ENCODE measurements around the gene PRKCZ. TPM values are rescaled to one million over a fixed set of nuclear protein-coding genes. Genes with fewer than 3 reads are reported as not detected.

Gene PRKCZ
- total and polyA plus RNA-seq, 9 of the 15 experiments (the other 6 are each of a cell fraction or from before 2014, with no cell fraction given), result 0.07 to 3.1 (median 1.3) TPM

GRCh38 chr1:2019571-2020309 is 30.5 kb upstream of the PRKCZ start:
- CTCF ChIA-PET (ENCODE audit: low intra/inter-chr PET ratio), result no interaction called here
- ATAC-seq, result no peak
- H3K4me3 ChIP-seq, result no peak overlapping the region
- TF ChIP-seq ZNF146 (CRISPR knock-in tag; IDR thresholded peaks at IDR 0.05; ENCODE audit: unreplicated experiment), result no peak
- TF ChIP-seq ZNF551 (CRISPR knock-in tag; IDR thresholded peaks at IDR 0.05), result no peak
- TF ChIP-seq ZBTB17 (CRISPR knock-in tag; IDR thresholded peaks at IDR 0.05), result no peak
- peak; percentile 97 for TF ChIP-seq REST (IDR thresholded peaks at IDR 0.05; ENCODE audit: borderline replicate concordance)
- TF ChIP-seq REST (CRISPR knock-in tag; IDR thresholded peaks at IDR 0.05; ENCODE audit: low read depth), result peak; percentile 93
- no peak for TF ChIP-seq ZNF644 (tag; IDR thresholded peaks at IDR 0.05; ENCODE audit: low read depth)
- TF ChIP-seq MCM2 (IDR thresholded peaks at IDR 0.05; ENCODE audit: low read depth), result no peak
- no peak for TF ChIP-seq CREBBP (IDR thresholded peaks at IDR 0.05; ENCODE audit: low read depth, low read length)
- TF ChIP-seq NCOA6 (IDR thresholded peaks at IDR 0.05), result no peak
- TF ChIP-seq NR1H2 (CRISPR knock-in tag; IDR thresholded peaks at IDR 0.05), result no peak
- no peak for TF ChIP-seq MCM3 (IDR thresholded peaks at IDR 0.05)
- peak; percentile 62 for TF ChIP-seq EGR1 (conservative IDR thresholded peaks at IDR 0.05)
- TF ChIP-seq SAFB (IDR thresholded peaks at IDR 0.05; ENCODE audit: borderline replicate concordance, low read depth, low read length), result 0 out of 2 replicates have a peak, but pooled peaks have one; percentile 15
- TF ChIP-seq NBN (IDR thresholded peaks at IDR 0.05; ENCODE audit: low read depth), result no peak
- TF ChIP-seq ZFPM2 (CRISPR knock-in tag; IDR thresholded peaks at IDR 0.05), result no peak
- TF ChIP-seq EZH2 (IDR thresholded peaks at IDR 0.05; ENCODE audit: borderline replicate concordance, low read depth, low read length), result 0 out of 2 replicates have a peak, but pooled peaks have one; percentile 61
- TF ChIP-seq SREBF1 (IDR thresholded peaks at IDR 0.05; ENCODE audit: borderline replicate concordance, low read depth, low read length), result no peak

More at GRCh38 chr1:2019571-2020309, 30.5 kb upstream of the PRKCZ start:
- Histone ChIP-seq H3K27me3 (ENCODE audit: control insufficient read depth in 2 of 2, insufficient read depth in 2 of 2, low read length in 2 of 2) (peaks cover 80 to 94% of the 10 kb centered on the region in 2 experiments), H3K4me2 (ENCODE audit: insufficient read depth, low read length) (no peak overlapping the region), H3K9me1 (ENCODE audit: control insufficient read depth, insufficient read depth, low read length) (no peaks in the 10 kb centered on the region), H3K4me1 (replicated peaks in 1 of 2; ENCODE audit: control insufficient read depth in 2 of 2, insufficient read depth in 2 of 2, low read length in 2 of 2) (peaks cover 0 to 19% of the 10 kb centered on the region in 2 experiments; a peak in 2 of 5 replicates), H3K79me2 (ENCODE audit: control insufficient read depth, insufficient read depth, low read length) (no peaks in the 10 kb centered on the region), H2AFZ (ENCODE audit: low read depth, low read length) (no peak overlapping the region), H3K9ac (ENCODE audit: insufficient read depth in 1 of 2, low read depth in 2 of 2, low read length in 2 of 2) (no peak overlapping the region), H3K9me3 (replicated peaks; ENCODE audit: control insufficient read depth, insufficient read depth, low read depth, low read length) (no peaks in the 10 kb centered on the region), H3K36me3 (ENCODE audit: control insufficient read depth, insufficient read depth, low read length) (no peaks in the 10 kb centered on the region), H4K20me1 (replicated peaks; ENCODE audit: control insufficient read depth, insufficient read depth, low read length) (peaks cover 25% of the 10 kb centered on the region; the same call in 1 of the 2 replicates), H3K27ac (ENCODE audit: extremely low read depth, low read depth, low read length) (no peak overlapping the region)
- 9% methylated on average over 28 of the region's 61 CpGs for WGBS (ENCODE audit: insufficient coverage, low coverage, missing lambda C conversion rate)
- POLR2A ChIA-PET, result interaction anchor here (1.0 kb wide), 1 partner anchor 31 kb away, joined by 3 read pairs; no protein-coding TSS in a partner anchor
- FAIRE-seq (no peak), DNase-seq (ENCODE audit: extremely low read depth in 1 of 4, low spot score in 3 of 4) (peak in 2 of 4 experiments; percentile 69 to 74)
- intact Hi-C loops (cut with micrococcal nuclease), result no loop called here
- no TSS peak for BruUV-seq (replicated peaks)
- in situ Hi-C loops (cut with MboI), result no loop called here
